ENCODE data around the gene FAM168B. TPM values are rescaled to one million over a fixed set of nuclear protein-coding genes. Genes with fewer than 3 reads are reported as not detected.
A peak's percentile ranks its signal among the peaks of the same experiment; 100 is the strongest.
"Not testable (repeated sequence)": the region's sequence is repeated elsewhere in the genome, so short reads cannot be mapped to it uniquely, and the experiment has no call there.

The FAM168B gene, protein sequence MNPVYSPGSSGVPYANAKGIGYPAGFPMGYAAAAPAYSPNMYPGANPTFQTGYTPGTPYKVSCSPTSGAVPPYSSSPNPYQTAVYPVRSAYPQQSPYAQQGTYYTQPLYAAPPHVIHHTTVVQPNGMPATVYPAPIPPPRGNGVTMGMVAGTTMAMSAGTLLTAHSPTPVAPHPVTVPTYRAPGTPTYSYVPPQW
- 96.1 TPM for total RNA-seq
- long read RNA-seq, full-length matches to known transcripts = 18 of 89 reads
- long read RNA-seq, partial matches to known transcripts = 15 of 89 reads
- long read RNA-seq, other reads (novel, unspliced or antisense) = 56 of 89 reads

DNA sequence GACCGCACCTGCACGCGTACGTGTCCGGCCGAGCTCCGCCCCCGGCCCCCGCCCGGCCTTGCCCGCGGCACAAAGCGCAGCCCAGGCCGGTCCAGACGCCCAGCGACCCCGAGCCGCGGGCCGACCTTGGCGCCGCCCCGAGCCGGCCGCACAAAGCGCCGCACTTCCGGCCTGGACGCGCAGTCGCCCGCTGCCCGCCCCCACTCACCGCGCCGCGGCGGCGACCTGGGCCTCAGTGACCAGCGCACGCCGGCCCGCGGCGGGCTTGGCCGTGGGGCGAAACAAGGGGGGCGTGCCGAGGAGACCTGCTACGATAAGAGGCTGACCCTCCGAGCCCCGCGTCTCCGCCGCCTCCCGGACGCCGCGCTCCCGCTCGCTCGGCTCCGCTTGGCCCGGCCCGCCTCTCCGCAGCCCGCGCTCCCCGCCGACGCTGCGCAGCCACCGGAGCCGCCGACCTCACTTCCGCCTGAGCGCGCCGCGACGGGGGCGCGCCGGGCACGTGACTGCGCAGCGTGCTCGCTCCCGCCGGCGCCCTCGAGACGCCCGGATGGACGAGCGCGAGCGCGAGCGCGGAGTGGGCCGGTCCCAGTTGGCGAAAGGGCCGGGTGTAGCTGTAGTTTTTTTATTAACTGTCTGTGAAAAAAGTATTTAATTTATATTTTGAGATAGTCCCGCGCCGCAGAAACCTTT, at the start of gene FAM168B:
FAM168B (minus strand) TSS at position 455 of the 690 bp plus-strand sequence. CDS start 10,814 bp downstream, outside the sequence.
- ATAC-seq (peak; percentile 98), DNase-seq (peak; percentile 95)
- intact Hi-C loops (cut with micrococcal nuclease) = no loop called here

DNA sequence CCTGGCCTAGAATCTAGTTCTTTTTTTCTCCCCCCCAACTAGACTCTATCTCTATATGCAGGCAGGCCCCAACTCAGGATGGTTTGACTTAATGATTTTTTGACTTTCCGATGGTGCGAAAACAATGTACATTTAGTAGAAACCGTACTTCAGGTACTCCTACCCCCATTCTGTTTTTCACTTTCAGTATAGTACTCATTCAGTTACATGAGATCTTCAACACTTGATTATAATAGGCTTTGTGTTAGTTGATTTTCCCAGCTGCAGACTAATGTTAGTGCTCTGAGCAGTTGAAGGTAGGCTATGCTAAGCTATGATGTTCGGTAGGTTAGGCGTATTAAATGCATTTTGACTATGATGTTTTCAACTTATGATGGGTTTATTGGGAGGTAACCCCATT, 49.6 kb upstream of the FAM168B start:
- no peak for DNase-seq
- intact Hi-C loops (cut with micrococcal nuclease) = no loop called here
- ATAC-seq = no peak

DNA sequence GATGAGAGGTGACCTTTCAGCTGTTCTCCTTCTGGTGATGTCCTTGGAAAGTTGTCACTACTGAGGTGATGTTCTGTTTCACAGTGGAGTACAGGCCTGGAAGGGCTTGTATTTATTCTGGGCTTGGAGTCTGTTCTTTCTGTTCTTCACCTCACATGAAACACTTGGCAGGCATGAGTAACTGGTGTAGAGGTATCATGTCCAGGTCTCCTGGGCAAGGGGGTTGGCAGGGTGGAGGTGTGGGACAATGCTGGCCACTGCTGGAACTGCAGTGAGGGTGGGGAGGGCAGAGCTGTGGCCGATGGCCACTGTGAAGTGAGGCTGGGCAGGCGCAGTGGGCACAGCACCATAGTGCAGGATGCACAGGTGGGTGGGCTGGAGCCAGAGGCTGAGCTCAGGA, 47.3 kb upstream of the FAM168B start:
- no peak for DNase-seq
- ATAC-seq = peak; percentile 95
- intact Hi-C loops (cut with micrococcal nuclease) = no loop called here

DNA sequence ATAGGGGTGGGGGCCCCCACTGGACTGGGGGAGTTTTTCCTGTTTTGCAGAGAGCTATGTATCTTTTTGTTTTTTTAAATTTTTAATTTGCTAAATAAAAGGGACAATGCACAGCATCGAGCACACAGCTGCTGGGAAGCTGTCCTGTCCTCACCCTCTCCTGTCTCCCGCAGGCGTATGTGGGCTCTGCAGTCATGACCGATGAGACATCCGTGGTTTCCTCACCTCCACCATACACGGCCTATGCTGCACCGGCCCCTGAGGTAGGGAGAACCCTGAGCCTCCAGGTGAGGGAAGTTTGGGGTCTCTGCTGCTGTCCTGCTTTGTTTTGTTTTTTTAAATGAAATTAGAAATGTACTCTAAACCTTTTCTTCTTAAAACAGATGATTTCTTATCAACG, 39.5 kb upstream of the FAM168B start:
- ATAC-seq (no peak), DNase-seq (no peak)
- intact Hi-C loops (cut with micrococcal nuclease) = no loop called here

DNA sequence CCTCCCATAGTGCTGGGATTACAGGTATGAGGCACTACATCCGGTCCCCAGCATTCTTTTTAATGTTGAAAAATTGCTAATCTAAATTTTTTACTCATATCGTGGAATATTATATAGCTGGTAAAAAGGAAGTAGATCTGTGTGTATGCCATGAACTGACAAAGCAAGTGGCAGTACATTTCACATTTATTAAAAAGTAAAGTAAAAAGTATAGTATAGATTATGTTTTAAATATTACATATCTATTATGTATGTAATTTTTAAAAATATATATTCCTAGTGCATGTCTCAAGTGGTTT, 37.0 kb upstream of the FAM168B start:
- intact Hi-C loops (cut with micrococcal nuclease) = no loop called here
- ATAC-seq (no peak), DNase-seq (no peak)

DNA sequence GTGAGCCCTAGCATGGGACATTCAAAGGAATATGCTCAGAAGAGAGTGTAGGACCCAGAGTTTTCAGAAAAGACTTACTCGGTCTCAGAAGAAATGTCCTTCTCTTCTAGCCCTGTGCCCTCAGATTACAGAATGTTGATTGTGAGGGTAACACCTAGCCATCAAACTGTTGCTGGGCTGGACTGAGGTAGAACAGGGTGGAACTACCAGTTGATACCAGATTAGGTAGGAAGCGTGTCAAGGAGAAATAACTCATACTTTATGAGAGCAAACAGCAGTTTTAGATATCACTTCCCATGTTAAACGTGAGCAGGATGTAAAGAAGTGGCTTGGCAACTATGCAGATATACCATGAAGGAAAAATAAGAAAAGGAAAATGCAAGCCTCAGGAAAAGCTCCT, 34.7 kb upstream of the FAM168B start:
- intact Hi-C loops (cut with micrococcal nuclease) = no loop called here
- DNase-seq (no peak), ATAC-seq (no peak)

DNA sequence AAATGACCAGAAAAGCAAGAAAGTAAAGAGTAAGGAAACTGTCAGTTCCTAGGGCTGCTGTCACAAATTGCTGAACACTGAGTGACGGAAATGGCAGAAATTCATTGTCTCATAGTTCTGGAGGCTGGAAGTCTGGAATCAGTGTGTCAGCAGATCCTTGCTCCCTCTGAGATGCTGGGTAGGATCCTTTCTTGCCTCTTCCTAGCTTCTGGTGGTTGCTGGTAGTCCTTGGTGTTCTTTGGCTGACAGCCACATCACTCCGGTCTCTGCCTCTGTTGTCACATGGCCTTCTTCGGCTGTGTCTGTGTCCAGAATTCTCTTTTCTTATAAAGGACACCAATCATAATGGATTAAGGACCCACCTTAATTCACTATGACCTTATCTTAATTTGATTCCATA, 33.8 kb upstream of the FAM168B start:
- intact Hi-C loops (cut with micrococcal nuclease) = no loop called here
- DNase-seq (no peak), ATAC-seq (no peak)

DNA sequence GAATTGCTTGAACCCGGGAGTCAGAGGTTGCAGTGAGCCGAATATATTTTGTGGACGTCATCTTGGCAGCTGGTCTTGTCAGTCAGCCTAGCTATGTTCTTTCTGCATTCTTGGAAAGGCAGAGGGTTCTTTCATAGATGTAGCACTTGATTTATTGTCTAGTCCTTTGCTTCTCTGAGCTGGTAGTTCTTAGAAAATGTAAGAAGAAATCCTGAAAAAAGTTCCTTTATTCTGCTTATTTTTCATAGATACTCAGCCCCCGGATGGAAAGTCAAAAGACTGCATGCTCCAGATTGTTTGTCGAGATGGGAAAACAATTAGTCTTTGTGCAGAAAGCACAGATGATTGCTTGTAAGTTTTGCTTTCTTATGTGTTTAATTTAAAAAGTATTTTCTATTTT, 33.2 kb upstream of the FAM168B start:
- intact Hi-C loops (cut with micrococcal nuclease) = no loop called here
- ATAC-seq (no peak), DNase-seq (no peak)

DNA sequence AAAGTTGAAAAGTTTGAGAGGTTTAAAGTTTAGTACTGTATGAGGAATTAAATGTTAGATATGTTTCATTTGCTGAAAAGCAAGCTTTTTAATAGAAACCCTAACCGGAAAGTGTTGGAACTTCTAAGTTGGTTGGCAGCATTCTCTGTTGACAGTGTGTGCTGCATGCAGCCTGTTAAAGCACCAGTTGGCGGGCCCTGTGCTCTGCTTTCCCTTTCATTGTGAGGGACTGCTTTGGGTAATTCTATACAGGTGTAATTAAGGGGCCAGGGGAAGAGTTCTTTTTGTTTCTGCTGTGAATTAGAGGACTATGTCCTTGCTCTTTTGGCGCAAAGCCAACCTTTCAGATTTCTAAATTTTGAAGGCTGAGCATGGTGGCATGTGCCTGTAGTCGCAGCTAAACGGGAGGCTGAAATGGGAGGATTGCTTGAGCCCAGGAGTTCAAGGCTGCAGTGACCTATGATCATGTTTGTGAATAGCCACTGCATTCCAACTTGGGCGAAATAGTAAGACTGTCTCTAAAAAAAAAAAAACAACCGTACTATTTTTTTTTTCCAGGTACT, 32.0 kb upstream of the FAM168B start:
- no peak for ATAC-seq

DNA sequence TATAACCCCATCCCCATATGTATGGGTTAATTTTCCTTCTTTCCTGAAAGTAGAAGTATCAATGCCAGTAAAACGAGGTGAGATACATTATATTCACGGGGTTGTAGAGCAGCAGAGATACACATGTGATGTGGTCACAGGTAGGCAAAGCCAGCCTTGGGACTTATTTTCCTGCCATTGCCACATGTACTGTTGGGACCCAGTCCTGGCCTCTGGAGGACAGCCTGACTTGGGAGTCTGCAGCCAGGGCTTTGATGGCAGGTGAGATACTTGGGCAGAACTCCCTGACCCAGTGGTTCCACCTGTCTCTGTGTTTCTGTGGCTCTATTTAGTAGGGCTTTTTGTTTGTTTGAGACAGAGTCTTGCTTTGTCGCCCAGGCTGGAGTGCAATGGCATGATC, 29.9 kb upstream of the FAM168B start:
- no peak for ATAC-seq
- intact Hi-C loops (cut with micrococcal nuclease) = no loop called here
- no peak for DNase-seq

More for the DNA sequence above, 32.0 kb upstream of the FAM168B start:
- no peak for DNase-seq
- intact Hi-C loops (cut with micrococcal nuclease) = no loop called here

DNA sequence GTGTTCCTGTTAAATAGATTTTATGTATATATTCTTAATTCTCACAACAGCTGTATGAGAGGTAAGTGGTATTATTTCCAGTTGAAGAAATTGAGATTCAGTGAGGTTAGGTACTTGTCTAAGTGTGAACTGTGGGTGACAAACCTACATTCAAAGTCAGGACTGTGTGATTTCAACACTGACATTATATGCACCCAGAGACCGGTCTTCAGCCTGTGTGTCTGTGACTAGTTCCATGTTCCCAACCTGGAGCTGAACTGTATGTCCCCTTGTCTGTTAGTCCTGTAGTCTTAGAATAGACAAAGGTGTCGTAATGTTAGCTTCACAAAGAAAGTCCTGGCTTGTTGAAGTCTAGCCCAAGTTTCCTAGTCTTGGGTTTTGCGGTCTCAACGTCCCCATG, 29.2 kb upstream of the FAM168B start:
- ATAC-seq (no peak), DNase-seq (no peak)
- intact Hi-C loops (cut with micrococcal nuclease) = no loop called here

DNA sequence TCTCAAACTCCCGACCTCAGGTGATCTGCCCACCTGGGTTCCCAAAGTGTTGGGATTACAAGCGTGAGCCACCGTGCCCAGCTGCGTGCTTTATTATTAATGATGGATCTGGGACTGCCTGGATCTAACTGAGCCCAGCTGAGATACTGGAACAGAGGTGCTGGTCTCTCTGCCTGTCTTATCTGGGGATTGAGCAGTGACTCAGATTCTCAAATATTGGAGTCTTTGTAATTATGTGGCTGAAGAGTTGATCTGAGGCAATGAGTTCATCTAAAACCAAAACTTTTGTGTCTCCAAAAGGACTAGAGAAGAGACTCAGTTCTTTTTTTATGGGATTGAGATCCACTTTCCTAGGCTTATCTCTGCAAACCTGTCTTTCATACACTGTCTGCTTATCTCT, 28.2 kb upstream of the FAM168B start:
- intact Hi-C loops (cut with micrococcal nuclease) = no loop called here
- no peak for DNase-seq
- no peak for ATAC-seq

DNA sequence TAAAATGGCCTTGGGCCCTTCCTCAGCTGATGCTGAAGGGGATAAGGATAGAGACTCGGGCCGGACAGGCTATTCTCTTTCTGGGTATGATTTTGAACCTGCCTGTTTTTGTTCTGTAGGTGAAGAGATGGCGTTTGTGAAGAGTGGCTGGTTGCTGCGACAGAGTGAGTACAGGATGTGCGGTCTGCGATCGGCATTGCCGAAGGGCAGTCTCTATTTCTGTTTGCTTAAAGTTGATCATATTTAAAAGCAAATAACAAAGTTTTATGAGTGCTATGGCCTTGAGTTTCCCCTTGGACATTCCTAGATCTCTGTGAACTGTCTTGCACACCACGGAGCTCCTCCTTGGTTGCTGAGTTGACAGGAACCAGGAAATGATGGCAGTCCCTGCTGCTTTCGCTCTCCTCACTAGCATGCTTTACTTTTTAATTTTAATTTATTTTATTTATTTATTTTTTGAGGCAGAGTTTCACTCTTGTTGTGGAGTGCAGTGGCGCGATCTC, 27.6 kb upstream of the FAM168B start:
- DNase-seq (no peak), ATAC-seq (no peak)
- intact Hi-C loops (cut with micrococcal nuclease) = no loop called here

DNA sequence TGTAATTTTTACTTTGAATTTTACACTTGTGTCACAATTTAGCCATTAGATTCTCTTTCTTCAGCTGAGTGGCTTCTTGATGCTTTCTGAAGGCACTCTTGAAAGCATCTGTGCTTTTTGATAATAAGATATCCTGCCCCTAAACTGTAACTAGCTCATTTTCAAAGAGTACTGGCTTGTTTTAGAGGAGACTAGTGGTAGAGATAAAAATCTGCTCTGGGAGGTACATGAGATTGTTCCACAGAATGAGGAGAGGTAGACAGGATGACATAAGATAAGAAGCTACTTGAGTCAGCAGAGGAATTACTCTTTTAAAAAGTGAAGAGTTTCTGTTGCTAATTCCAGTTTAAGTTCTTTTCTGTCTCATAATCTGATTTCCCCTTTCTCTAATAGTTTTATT, 22.5 kb upstream of the FAM168B start:
- intact Hi-C loops (cut with micrococcal nuclease) = no loop called here
- DNase-seq = no peak
- ATAC-seq = no peak

DNA sequence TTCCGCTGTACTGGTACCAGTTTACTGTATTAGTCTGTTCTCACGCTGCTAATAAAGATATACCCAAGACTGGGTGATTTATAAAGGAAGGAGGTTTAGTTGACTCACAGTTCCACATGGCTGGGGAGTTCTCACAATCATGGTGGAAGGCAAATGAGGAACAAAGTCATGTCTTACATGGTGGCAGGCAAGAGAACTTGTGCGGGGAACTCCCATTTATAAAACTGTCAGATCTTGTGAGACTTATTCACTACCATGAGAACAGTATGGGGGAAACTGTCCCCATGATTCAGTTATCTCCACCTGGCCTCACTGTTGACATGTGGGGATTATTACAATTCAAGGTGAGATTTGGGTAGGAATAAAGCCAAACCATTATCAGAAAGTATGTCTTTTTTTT, 21.7 kb upstream of the FAM168B start:
- DNase-seq; intact Hi-C loops (cut with micrococcal nuclease): not testable (repeated sequence)

DNA sequence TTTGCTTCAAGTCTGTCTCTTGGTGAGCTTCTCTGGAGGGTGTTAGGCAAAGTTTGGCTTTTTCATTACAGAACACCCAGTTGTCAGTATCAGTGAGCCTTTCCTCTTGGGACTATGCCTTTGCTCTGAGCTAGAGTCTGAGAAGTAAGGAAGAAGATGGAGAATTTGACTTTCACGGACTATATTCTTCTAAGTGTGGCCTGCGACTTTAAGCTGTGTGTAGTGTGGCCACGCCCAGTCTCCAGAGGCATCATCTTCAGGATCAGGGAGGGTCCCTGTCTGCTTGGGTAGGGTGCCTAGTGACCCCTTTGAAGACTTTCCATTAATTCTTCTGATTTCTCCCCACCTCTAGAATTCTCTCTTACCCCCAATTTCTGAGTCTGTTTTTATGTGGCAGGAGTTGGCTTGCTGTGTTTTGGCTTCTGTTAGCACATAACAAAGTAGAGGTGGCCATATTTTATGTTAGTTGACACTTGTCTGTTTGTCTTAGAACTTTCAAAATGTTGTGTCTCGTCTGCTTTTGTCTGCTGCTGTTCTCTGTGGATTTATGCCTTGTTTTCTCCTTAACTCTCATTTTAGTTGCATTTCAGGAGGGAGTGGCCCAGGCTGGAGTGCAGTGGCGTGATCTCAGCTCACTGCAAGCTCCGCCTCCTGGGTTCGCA, 20.4 kb upstream of the FAM168B start:
- intact Hi-C loops (cut with micrococcal nuclease) = no loop called here
- no peak for ATAC-seq
- no peak for DNase-seq

More for the DNA sequence above, 21.7 kb upstream of the FAM168B start:
- ATAC-seq = not testable (repeated sequence)

DNA sequence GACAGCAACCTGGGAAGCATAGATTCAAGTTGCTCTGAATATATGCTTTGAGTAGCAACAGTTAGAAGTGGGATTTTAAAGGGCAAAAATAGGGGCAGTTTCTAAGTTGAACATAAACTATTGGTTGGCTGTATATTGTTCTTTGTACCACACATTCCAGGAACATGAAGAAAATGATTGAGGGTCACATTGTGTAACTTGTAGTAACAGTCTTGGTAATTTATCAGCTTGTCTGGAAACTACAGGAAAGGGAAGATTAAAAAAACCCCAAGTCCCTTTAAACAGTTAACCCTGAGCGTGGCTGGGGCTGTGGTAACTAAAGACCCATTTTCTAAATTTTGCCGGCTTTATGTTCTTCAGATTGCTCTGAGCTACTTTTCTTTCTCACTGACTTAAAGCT, 19.3 kb upstream of the FAM168B start:
- ATAC-seq = no peak

DNA sequence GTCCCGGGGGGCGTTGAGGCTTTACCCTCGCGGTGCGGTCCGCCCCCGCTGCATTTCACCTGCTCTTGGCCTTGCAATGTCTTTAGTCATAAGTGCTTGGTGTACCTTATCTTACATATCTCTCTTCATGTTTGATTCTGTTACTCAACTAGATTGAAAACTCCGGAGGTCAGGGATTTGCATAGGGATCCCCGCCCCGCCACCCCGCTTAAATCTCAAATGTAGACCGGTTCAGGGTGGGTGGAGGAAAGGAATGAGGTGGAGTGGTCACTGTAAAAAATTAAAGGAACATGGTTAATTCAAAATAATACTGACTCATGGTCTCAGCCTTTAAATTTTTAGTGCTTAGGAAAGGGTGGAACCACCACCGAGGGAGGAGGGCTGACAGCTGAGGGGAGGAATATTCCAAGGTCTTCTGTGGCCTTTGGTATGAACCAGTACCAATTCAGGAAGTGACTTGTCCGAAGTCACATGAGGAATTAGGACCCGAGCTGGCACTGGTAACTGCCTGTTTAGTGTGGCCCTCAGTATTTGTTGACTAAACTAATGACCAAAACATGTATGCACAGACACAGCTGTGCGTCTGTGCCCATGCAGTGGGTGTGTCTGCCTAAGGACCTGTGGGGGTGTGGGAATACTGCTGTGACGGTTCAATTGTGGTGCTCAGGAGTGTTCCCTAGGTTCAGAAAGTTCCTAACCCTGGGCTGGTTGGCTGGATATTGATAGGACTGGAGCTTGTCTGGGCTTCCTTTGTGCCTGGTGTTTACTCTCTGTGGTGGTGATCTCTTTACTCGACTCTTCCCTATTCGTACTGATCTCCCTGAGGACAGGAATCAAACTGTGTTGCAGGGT, 12.9 kb upstream of the FAM168B start:
- intact Hi-C loops (cut with micrococcal nuclease) = no loop called here
- no peak for DNase-seq
- ATAC-seq = peak; percentile 17

More for the DNA sequence above, 19.3 kb upstream of the FAM168B start:
- intact Hi-C loops (cut with micrococcal nuclease) = no loop called here
- no peak for DNase-seq

Data from left ventricle myocardium superior (tissue), 1 donor.